Endothelial cell of umbilical vein (primary cell): ENCODE results near the gene SIGLEC8. TPM values are rescaled to one million over a fixed set of nuclear protein-coding genes. Genes with fewer than 3 reads are reported as not detected.

ENCODE experiments used
- BruUV-seq: library from RNA; stranded (reverse); fragments of 400-500 nt; replicated peaks from 2 replicates; lab custom pipeline; 2021; lab: Mats Ljungman, UMichigan
- CTCF ChIA-PET: fragments of 300-600, 350-600 bp; sonication (Branson Sonifier 250); formaldehyde crosslinking; loops from one replicate; lab custom pipeline; 2021; ENCODE audit warnings: antibody characterized with exemption, inconsistent platforms; lab: Charles Lee
- POLR2A ChIA-PET: fragments of 300-600, 350-600 bp; sonication (Branson Sonifier 250); formaldehyde crosslinking; loops from one replicate; lab custom pipeline; 2021; ENCODE audit warnings: antibody characterized with exemption, inconsistent platforms; lab: Charles Lee
- DNase-seq: peaks from one replicate; pipeline ENCODE4 v3.0.0-alpha.2; 2011; ENCODE audit warnings: low read depth, low spot score
- FAIRE-seq: peaks from 2 replicates; lab custom pipeline; 2011; peaks lifted over from hg19 to GRCh38; lab: Jason Lieb, UNC
- H2AFZ ChIP-seq: 2 replicates; pipeline ENCODE4 v1.6.0; 2012; ENCODE audit warnings: low read depth, low read length, control low read depth, inconsistent platforms
- H3K27ac ChIP-seq: 2 replicates; pipeline ENCODE4 v1.5.1; 2011; ENCODE audit warnings: low read depth, mild to moderate bottlenecking, control low read depth, low read length, moderate library complexity; ENCODE audit not compliant: insufficient read depth
- H3K27me3 ChIP-seq, 2 experiments: 2 replicates each; pipeline versions ENCODE4 v1.6.0 to v1.6.1; 2011; ENCODE audit warnings: low read length in 2 of 2, mixed read lengths in 1 of 2; ENCODE audit not compliant: control insufficient read depth in 2 of 2, insufficient read depth in 2 of 2
- H3K36me3 ChIP-seq, 2 experiments: 2 replicates in 1 of 2; 3 replicates in 1 of 2; pipeline ENCODE4 v1.5.1; 2011; ENCODE audit warnings: low read length in 2 of 2, mild to moderate bottlenecking in 1 of 2, moderate library complexity in 1 of 2; ENCODE audit not compliant: control insufficient read depth in 2 of 2, insufficient read depth in 2 of 2; ENCODE audit errors: extremely low read depth in 1 of 2
- H3K4me1 ChIP-seq: 3 replicates; pipeline ENCODE4 v1.5.1; 2011; ENCODE audit warnings: mild to moderate bottlenecking, low read length; ENCODE audit not compliant: control insufficient read depth, insufficient read depth; ENCODE audit errors: extremely low read depth
- H3K4me2 ChIP-seq: 2 replicates; pipeline ENCODE4 v1.6.1; 2011; ENCODE audit warnings: low read length, control low read depth, mixed read lengths; ENCODE audit not compliant: insufficient read depth
- H3K4me3 ChIP-seq, 3 experiments: fragments of 200-600 bp in 1 of 3; sonication (generic), shearing (Covaris generic) in 1 of 3; replicated peaks in 1 of 3; 2 replicates each; pipeline ENCODE4 v1.5.1; 2011 to 2016; ENCODE audit warnings: control low read depth in 3 of 3, low read length in 3 of 3, mild to moderate bottlenecking in 2 of 3, inconsistent platforms in 1 of 3, low read depth in 1 of 3, moderate library complexity in 1 of 3; ENCODE audit not compliant: insufficient read depth in 1 of 3
- H3K79me2 ChIP-seq: 2 replicates; pipeline ENCODE4 v1.6.0; 2012; ENCODE audit warnings: low read length, inconsistent platforms; ENCODE audit not compliant: control insufficient read depth, insufficient read depth
- H3K9ac ChIP-seq: replicated peaks from 2 replicates; pipeline ENCODE3; 2011; ENCODE audit warnings: low read length, control low read depth; ENCODE audit not compliant: insufficient read depth; ENCODE audit errors: extremely low read depth
- H3K9me1 ChIP-seq: replicated peaks from 3 replicates; pipeline ENCODE4 v1.6.0; 2011; ENCODE audit warnings: mild to moderate bottlenecking, low read length; ENCODE audit not compliant: control insufficient read depth, insufficient read depth; ENCODE audit errors: extremely low read depth
- H3K9me3 ChIP-seq: replicated peaks from 2 replicates; pipeline ENCODE4 v1.5.1; 2012; ENCODE audit warnings: low read length, inconsistent platforms; ENCODE audit not compliant: control insufficient read depth, insufficient read depth
- H4K20me1 ChIP-seq: replicated peaks from 2 replicates; pipeline ENCODE3; 2011; ENCODE audit warnings: mild to moderate bottlenecking, low read length; ENCODE audit not compliant: control insufficient read depth, insufficient read depth; ENCODE audit errors: extremely low read depth
- EZH2 ChIP-seq: IDR thresholded peaks from 2 replicates; pipeline ENCODE4 v1.6.1; 2012; ENCODE audit warnings: borderline replicate concordance, low read depth, mild to moderate bottlenecking, moderate library complexity, low read length, inconsistent platforms; ENCODE audit not compliant: severe bottlenecking
- FOS ChIP-seq: IDR thresholded peaks from 2 replicates; pipeline ENCODE4 v1.6.1; 2011; ENCODE audit warnings: mild to moderate bottlenecking, low read length, moderate library complexity, borderline replicate concordance; ENCODE audit not compliant: insufficient read depth
- GATA2 ChIP-seq: IDR thresholded peaks from 2 replicates; pipeline ENCODE4 v1.7.0; 2011; ENCODE audit warnings: low read depth, mild to moderate bottlenecking, moderate library complexity, mixed read lengths, low read length; ENCODE audit not compliant: insufficient read length, insufficient read depth
- JUN ChIP-seq: IDR thresholded peaks from 2 replicates; pipeline ENCODE4 v1.6.1; 2011; ENCODE audit warnings: borderline replicate concordance, low read depth; ENCODE audit not compliant: insufficient read length, insufficient read depth
- MYC ChIP-seq: IDR thresholded peaks from one replicate; pipeline ENCODE4 v1.6.1; 2011; ENCODE audit warnings: mild to moderate bottlenecking, low read depth, low read length
- POLR2A ChIP-seq: IDR thresholded peaks from 2 replicates; pipeline ENCODE4 v1.6.1; 2012; ENCODE audit warnings: low read depth, mild to moderate bottlenecking, control low read depth, low read length
- POLR2AphosphoS5 ChIP-seq: IDR thresholded peaks from 2 replicates; pipeline ENCODE4 v1.6.1; 2012; ENCODE audit warnings: low read depth, mild to moderate bottlenecking, control low read depth, low read length, moderate library complexity; ENCODE audit not compliant: insufficient read depth
- dilution Hi-C: fragments of 300-500 bp; cut with MboI; formaldehyde crosslinking; loops from one replicate; pipeline ENCODE4 v1.15.0; 2019; ENCODE audit warnings: low sequenced_read_pairs; ENCODE audit not compliant: extremely low pct_ligation_motif_present
- intact Hi-C: fragments of 100-400 bp; cut with micrococcal nuclease; formaldehyde crosslinking; loops from one replicate; pipeline ENCODE4 v1.10.0; 2022
- polyA plus RNA-seq, 4 experiments: library from polyadenylated mRNA; depleted of rRNA in 3 of 4; stranded (reverse) in 3 of 4; unstranded in 1 of 4; fragments of >200 nt; gene quantifications; 2 replicates each; pipeline versions ENCODE4 v1.2.1 to v1.2.3, GENCODE V29; 2011 to 2012; ENCODE audit warnings: missing spikeins in 1 of 4
- total RNA-seq: library from RNA; stranded (reverse); gene quantifications from 2 replicates; pipeline ENCODE4 v1.2.3, GENCODE V29; 2021
- TF ChIP-seq, protein P1 (sequence below): IDR thresholded peaks from 2 replicates; pipeline ENCODE4 v1.6.1; 2011; ENCODE audit not compliant: insufficient read depth, insufficient read length
- TF ChIP-seq, protein P2 (sequence below), 2 donors: IDR thresholded peaks; 1 replicate in 1 of 2; 2 replicates in 1 of 2; pipeline ENCODE4 v1.5.1; 2011; ENCODE audit warnings: low read length in 2 of 2, mild to moderate bottlenecking in 2 of 2, moderate library complexity in 2 of 2, control low read depth in 1 of 2, inconsistent platforms in 1 of 2, low read depth in 1 of 2; ENCODE audit not compliant: insufficient read depth in 1 of 2; ENCODE audit errors: extremely low read depth in 1 of 2

The SIGLEC8 gene
- total and polyA plus RNA-seq, 2 donors (not counting 3 experiments of a cell fraction or from before 2014, with no cell fraction given): not detected

DNA sequence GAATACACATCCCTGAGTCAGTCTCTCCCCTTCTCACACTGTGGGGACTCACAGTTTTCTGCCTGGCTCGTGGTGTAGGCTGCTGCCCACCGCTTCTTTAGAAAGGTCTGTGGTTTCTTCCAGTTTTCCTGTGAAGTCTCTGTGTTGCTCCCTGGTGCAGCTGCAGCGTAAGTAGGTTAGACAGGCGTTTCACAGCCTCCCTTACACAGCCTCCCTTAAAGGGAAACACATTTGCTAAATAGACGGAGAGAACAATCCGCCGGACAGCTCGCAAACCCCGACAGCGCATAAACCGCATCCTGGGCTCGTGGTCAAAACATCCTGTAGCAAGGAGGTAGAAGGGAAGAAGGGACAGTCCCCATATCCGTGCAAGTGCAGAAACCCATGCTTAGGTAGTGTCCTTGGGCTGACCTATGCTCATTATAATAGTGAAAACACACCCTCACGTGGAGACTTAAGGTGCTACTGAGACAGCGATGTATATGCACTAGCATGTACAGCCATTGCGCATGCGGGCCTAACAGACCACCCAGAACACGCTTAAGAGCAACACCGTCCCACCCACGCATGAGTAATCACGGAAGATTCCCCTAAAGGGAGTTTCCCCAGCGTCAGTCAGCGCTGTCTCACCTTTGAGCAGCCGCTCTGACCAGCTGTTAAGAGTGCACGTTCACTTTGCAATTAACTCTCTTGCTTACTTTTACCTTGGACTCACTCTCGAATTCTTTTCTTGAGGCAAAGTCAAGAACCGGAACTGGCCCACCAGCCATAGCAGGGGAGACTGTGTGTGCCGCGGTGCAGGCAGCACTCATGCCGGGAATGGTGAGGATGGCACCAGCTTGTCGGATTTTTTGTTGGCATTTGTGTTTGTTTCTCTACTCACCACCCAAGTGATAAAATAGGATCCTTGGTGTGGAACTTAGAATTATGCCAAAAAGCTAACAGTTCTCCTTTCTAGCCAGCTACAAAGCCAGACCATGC lies 16.6 kb downstream of the SIGLEC8 start:
- FAIRE-seq: no peak
- Histone ChIP-seq H3K9me3 (no peaks in the 10 kb centered on the region), H4K20me1 (no peaks in the 10 kb centered on the region), H3K9ac (no peak overlapping the region), H3K9me1 (no peaks in the 10 kb centered on the region), H3K4me1 (no peaks in the 10 kb centered on the region), H3K27me3 (no peaks in the 10 kb centered on the region), H3K27ac (no peak overlapping the region), H2AFZ (no peak overlapping the region), H3K4me3 (no peak overlapping the region), H3K36me3 (no peaks in the 10 kb centered on the region), H3K79me2 (no peaks in the 10 kb centered on the region), H3K4me2 (no peak overlapping the region)
- intact Hi-C loops: no loop called here
- ChIA-PET POLR2A (no interaction called here), CTCF (interaction anchor here (1.2 to 1.6 kb wide), 3 partner anchors 20 to 219 kb away, joined by 3 to 4 read pairs (median 3); no protein-coding TSS in a partner anchor)
- no peak for DNase-seq
- BruUV-seq: no TSS peak
- dilution Hi-C loops: no loop called here
- TF ChIP-seq JUN (no peak), EZH2 (no peak), POLR2A (no peak), FOS (no peak), MYC (no peak), POLR2AphosphoS5 (no peak), GATA2 (no peak)
- TF ChIP-seq, protein P1, sequence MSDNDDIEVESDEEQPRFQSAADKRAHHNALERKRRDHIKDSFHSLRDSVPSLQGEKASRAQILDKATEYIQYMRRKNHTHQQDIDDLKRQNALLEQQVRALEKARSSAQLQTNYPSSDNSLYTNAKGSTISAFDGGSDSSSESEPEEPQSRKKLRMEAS: no peak
- TF ChIP-seq, protein P2, sequence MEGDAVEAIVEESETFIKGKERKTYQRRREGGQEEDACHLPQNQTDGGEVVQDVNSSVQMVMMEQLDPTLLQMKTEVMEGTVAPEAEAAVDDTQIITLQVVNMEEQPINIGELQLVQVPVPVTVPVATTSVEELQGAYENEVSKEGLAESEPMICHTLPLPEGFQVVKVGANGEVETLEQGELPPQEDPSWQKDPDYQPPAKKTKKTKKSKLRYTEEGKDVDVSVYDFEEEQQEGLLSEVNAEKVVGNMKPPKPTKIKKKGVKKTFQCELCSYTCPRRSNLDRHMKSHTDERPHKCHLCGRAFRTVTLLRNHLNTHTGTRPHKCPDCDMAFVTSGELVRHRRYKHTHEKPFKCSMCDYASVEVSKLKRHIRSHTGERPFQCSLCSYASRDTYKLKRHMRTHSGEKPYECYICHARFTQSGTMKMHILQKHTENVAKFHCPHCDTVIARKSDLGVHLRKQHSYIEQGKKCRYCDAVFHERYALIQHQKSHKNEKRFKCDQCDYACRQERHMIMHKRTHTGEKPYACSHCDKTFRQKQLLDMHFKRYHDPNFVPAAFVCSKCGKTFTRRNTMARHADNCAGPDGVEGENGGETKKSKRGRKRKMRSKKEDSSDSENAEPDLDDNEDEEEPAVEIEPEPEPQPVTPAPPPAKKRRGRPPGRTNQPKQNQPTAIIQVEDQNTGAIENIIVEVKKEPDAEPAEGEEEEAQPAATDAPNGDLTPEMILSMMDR (IDR thresholded peaks at IDR 0.05; ENCODE audit: extremely low read depth in 1 of 2, insufficient read depth in 1 of 2, low read depth in 1 of 2, low read length in 2 of 2): no peak
